PFSK-1 (cell line): ENCODE data around the gene AKAP8L.

Experiments
- FOXP2 ChIP-seq: optimal IDR thresholded peaks from 2 replicates; pipeline ENCODE3; 2011; ENCODE audit warnings: borderline replicate concordance, control low read depth, inconsistent platforms; ENCODE audit not compliant: insufficient read depth; ENCODE audit errors: extremely low read length, extremely low read depth
- POLR2AphosphoS5 ChIP-seq: IDR thresholded peaks from 2 replicates; pipeline ENCODE4 v1.6.1; 2012; ENCODE audit warnings: low read depth, mild to moderate bottlenecking, control low read depth, low read length, moderate library complexity
- REST ChIP-seq, 2 experiments: IDR thresholded peaks; 2 replicates each; pipeline versions ENCODE4 v1.6.1 to v1.8.0; 2011 to 2012; ENCODE audit warnings: low read depth in 2 of 2, low read length in 2 of 2, control low read depth in 1 of 2, inconsistent platforms in 1 of 2, mild to moderate bottlenecking in 1 of 2, moderate library complexity in 1 of 2; ENCODE audit not compliant: insufficient read depth in 1 of 2
- SIN3A ChIP-seq: IDR thresholded peaks from 2 replicates; pipeline ENCODE4 v1.6.1; 2012; ENCODE audit warnings: mild to moderate bottlenecking, low read length, moderate library complexity, borderline replicate concordance; ENCODE audit not compliant: insufficient read depth
- TAF1 ChIP-seq: IDR thresholded peaks from 2 replicates; pipeline ENCODE4 v1.6.1; 2012; ENCODE audit warnings: low read length, control low read depth, borderline replicate concordance; ENCODE audit not compliant: insufficient read depth

- TF ChIP-seq POLR2AphosphoS5 (no peak), TAF1 (no peak), FOXP2 (no peak), REST (IDR thresholded peaks at IDR 0.05; ENCODE audit: insufficient read depth in 1 of 2, low read depth in 2 of 2, low read length in 2 of 2) (no peak), SIN3A (no peak)
These were observed 10.4 kb upstream of the AKAP8L start for GRCh38 chr19:15428956-15429824.
